Measurements from ENCODE around the gene UNC13D.
A peak's percentile ranks its signal among the peaks of the same experiment; 100 is the strongest.
"Not testable (repeated sequence)": the region's sequence is repeated elsewhere in the genome, so short reads cannot be mapped to it uniquely, and the experiment has no call there.

The UNC13D gene

DNA sequence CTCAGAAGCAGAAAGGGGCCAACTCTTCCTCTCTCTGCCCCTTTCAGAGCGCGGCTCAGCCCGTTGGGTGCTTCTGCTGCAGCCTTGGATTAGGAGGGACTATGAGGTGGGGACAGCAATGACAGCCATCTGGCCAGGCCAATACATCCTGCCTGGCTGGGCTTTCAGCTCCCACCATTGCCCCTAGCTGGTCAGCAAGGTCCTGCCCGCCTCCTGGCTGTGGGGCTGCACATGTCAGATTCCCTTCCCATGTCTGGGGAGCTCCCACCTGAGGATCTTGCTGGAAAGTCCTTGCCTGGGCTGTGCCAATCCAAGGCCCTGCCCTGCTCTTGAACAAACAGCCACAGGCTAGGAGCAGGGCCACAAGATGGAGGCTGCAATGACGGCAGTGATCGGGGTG, 44.3 kb upstream of the UNC13D start:
- H3K27ac ChIP-seq = no peak overlapping the region
- TF ChIP-seq, protein P1, sequence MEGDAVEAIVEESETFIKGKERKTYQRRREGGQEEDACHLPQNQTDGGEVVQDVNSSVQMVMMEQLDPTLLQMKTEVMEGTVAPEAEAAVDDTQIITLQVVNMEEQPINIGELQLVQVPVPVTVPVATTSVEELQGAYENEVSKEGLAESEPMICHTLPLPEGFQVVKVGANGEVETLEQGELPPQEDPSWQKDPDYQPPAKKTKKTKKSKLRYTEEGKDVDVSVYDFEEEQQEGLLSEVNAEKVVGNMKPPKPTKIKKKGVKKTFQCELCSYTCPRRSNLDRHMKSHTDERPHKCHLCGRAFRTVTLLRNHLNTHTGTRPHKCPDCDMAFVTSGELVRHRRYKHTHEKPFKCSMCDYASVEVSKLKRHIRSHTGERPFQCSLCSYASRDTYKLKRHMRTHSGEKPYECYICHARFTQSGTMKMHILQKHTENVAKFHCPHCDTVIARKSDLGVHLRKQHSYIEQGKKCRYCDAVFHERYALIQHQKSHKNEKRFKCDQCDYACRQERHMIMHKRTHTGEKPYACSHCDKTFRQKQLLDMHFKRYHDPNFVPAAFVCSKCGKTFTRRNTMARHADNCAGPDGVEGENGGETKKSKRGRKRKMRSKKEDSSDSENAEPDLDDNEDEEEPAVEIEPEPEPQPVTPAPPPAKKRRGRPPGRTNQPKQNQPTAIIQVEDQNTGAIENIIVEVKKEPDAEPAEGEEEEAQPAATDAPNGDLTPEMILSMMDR (conservative IDR thresholded peaks at IDR 0.05) = no peak
- no peak for TF ChIP-seq ZFX (IDR thresholded peaks at IDR 0.05)

DNA sequence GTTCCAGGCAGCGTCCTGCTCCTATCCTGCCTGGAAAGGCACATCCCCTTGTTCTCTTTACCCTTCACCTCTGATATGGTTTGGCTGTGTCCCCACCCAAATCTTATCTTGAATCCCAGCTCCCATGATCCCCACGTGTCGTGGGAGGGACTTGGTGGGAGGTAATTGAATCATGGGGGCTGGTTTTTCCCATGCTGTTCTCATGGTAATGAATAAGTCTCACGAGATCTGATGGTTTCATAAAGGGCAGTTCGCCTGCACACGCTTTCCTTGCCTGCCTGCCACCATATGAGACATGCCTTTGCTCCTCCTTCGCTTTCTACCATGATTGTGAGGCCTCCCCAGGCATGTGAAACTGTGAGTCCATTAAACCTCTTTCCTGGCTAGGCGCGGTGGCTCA, 41.7 kb upstream of the UNC13D start:
- not testable (repeated sequence) for H3K27ac ChIP-seq

DNA sequence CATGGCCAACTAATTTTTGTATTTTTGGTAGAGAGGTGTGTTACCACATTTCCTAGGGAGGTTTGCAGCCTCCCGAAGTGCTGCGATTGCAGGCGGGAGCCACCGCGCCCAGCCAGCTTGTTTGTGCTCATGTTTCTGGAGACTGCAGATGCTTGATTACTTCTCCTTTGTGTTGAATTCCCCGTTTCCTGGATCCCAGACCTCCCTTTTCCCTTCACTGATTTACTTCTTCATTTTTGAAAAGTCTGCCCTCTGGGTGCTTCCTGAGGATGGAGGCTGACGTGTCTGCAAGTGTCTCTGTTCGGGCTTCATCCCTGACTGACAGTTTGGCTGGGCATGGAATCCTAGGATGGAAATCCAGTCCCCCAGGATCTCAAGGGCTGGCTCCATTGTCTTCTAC, 41.2 kb upstream of the UNC13D start:
- TF ChIP-seq ZFX (IDR thresholded peaks at IDR 0.05) = no peak
- TF ChIP-seq, protein P1 (conservative IDR thresholded peaks at IDR 0.05) = no peak
- H3K27ac ChIP-seq = no peak overlapping the region

DNA sequence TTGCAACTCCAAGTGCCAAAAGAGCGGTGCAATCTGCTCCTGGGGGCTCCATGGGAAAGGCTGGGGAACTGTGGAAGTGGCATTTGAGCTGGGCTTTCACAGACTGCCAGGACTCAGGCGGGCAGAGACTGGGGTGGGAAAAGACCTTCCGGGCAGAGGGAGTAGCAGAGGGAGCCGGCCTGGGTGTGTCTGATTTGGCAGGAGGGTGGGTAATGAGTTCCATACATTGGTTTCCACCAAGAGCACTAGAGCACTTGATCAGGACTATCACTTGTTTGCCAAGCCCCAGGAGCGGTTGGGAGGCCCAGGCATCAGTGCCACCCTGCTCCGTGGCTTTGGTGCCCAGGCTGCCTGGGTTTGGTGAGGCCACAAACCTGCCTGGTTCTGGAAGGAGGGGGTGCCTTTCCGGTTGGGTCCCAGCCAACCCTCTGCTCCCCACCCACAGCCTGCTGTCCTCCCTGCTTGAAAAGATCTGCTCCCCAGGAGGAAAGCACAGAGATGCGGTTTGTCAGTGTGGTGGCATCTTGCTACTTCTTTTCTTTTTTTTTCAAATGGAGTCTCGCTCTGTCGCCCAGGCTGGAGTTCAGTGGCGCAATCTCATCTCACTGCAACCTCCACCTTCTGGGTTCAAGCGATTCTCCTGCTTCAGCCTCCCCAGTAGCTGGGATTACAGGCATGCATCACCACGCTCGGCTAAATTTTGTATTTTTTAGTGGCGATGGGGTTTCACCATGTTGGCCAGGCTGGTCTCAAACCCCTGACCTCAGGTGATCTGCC, 37.7 kb upstream of the UNC13D start:
- H3K27ac ChIP-seq = no peak overlapping the region

DNA sequence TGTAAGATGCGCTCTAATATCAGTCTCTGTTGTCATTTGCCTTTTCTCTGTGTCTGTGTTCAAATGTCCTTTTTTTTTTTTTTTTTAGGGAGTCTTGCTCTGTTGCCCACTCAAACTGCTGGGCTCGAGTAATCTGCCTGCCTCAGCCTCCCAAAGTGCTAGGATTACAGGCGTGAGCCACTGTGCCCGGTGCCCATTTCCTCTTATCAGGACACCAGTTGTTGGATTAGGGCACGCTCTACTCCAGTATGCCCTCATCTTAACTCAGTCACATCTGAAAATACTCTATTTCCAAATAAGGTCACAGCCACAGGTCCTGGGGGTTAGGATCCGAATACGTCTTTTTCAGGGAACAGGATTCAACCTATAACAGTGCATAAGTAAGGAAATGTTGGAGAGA, 36.1 kb upstream of the UNC13D start:
- TF ChIP-seq ZFX (IDR thresholded peaks at IDR 0.05) = no peak
- TF ChIP-seq, protein P1 (conservative IDR thresholded peaks at IDR 0.05) = no peak
- H3K27ac ChIP-seq = no peak overlapping the region

More for the DNA sequence above, 37.7 kb upstream of the UNC13D start:
- TF ChIP-seq, protein P1 (conservative IDR thresholded peaks at IDR 0.05) = no peak
- TF ChIP-seq ZFX (IDR thresholded peaks at IDR 0.05) = no peak

DNA sequence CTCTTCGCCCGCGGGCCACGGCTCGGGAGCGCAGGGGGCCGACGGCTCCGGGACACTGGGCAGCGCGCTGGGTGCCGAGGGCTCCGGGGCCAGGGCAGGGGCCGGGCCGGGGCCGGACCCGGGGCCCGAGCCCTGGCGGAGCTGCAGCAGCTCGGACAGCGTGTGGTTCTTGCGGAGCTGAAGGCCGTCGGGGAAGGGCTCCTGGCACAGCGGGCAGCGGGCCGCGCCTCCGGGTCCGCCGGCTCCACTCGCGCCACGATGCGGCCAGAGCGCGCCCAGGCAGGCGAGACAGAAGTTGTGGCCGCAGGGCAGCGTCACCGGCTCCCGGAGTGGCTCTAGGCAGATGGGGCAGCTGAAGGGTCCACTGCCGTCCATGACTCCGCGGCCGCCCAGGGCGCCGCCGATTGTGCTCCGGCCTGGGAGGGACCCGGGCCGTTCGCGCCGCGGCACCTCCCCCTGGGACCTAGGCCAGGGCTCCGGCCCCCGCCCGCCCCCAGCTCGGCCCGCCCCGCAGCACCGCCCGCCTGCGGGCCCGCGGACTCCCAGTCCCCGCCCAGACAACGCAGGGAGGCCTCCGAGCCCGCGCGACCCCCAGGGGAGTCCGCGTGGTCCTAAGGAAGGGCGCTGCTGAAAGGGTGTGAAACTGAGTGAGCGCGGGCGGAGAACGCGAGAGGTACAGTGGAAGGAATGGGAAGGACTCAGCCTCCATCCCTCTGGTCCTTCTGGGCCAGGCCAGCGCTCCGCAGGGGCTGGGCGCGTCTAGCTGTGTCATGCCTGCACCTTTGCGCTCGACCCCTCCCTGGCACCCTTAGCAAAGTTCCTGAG, 34.2 kb upstream of the UNC13D start, which contains the start of gene TRIM47:
TRIM47 (minus strand) TSS at position 408 of the 825 bp plus-strand sequence; CDS start at position 375, 33 bp downstream.
- H3K27ac ChIP-seq = peak within 1 kb of the TSS; percentile 57
- TF ChIP-seq ZFX (IDR thresholded peaks at IDR 0.05) = 0 out of 2 replicates have a peak, but pooled peaks have one; percentile 48
- TF ChIP-seq, protein P1 (conservative IDR thresholded peaks at IDR 0.05) = peak; percentile 63; the same call in 1 of the 2 replicates

DNA sequence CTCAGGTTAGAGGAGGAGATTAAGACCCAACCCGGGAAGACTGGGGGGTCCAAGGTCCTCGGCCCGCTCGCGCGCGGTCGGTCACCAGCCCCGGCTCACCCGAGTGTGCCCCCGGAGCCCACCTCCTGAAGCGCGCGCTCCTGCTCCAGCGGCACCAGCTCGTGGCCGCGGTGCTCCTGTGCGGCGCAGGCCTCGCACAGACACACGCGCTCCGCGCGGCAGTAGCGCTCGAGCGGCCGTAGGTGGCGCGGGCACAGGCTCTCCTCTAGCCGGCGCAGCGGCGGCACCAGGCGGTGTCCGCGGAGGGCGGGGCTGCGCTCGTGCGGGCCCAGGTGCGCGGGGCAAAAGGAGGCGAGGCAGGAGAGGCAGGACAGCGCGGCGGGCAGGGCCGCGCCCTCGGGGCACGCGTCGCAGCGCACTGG, 33.6 kb upstream of the UNC13D start:
- peak overlapping the region; percentile 57 for H3K27ac ChIP-seq
- TF ChIP-seq, protein P1 (conservative IDR thresholded peaks at IDR 0.05) = peak; percentile 84
- peak; percentile 75; the same call in 1 of the 2 replicates for TF ChIP-seq ZFX (IDR thresholded peaks at IDR 0.05)

All from C4-2B (cell line).